Astrocyte (in vitro differentiated cells and primary cell): ENCODE data around the gene NKG7. TPM values are rescaled to one million over a fixed set of nuclear protein-coding genes. Genes with fewer than 3 reads are reported as not detected.

Source experiments
- DNase-seq: peaks from one replicate; pipeline ENCODE4 v3.0.0-alpha.2; 2010; ENCODE audit warnings: low read depth
- FAIRE-seq: peaks from 2 replicates; lab custom pipeline; 2011; peaks lifted over from hg19 to GRCh38; lab: Jason Lieb, UNC
- H2AFZ ChIP-seq: 2 replicates; pipeline ENCODE4 v1.6.0; 2012; ENCODE audit warnings: low read depth, low read length, inconsistent platforms
- H3K27ac ChIP-seq: 2 replicates; pipeline ENCODE4 v1.5.1; 2011; ENCODE audit warnings: low read depth, low read length, inconsistent platforms
- H3K27me3 ChIP-seq: 2 replicates; pipeline ENCODE4 v1.6.0; 2011; ENCODE audit warnings: low read length, inconsistent platforms; ENCODE audit not compliant: insufficient read depth
- H3K36me3 ChIP-seq: 2 replicates; pipeline ENCODE4 v1.5.1; 2011; ENCODE audit warnings: low read length, inconsistent platforms; ENCODE audit not compliant: insufficient read depth
- H3K4me1 ChIP-seq: 2 replicates; pipeline ENCODE4 v1.5.1; 2011; ENCODE audit warnings: low read length, inconsistent platforms; ENCODE audit not compliant: insufficient read depth
- H3K4me2 ChIP-seq: 2 replicates; pipeline ENCODE4 v1.6.0; 2012; ENCODE audit warnings: low read length, inconsistent platforms
- H3K4me3 ChIP-seq: 2 replicates; pipeline ENCODE4 v1.5.1; 2011; ENCODE audit warnings: low read depth, mild to moderate bottlenecking, low read length, inconsistent platforms; ENCODE audit not compliant: insufficient read depth
- H3K79me2 ChIP-seq: 2 replicates; pipeline ENCODE4 v1.6.0; 2012; ENCODE audit warnings: mild to moderate bottlenecking, low read length, inconsistent platforms; ENCODE audit not compliant: insufficient read depth
- H3K9ac ChIP-seq: 2 replicates; pipeline ENCODE4 v1.6.0; 2012; ENCODE audit warnings: mild to moderate bottlenecking, low read length, inconsistent platforms
- H3K9me3 ChIP-seq: 2 replicates; pipeline ENCODE4 v1.5.1; 2012; ENCODE audit warnings: low read depth, mild to moderate bottlenecking, low read length, inconsistent platforms; ENCODE audit not compliant: insufficient read depth
- H4K20me1 ChIP-seq: 2 replicates; pipeline ENCODE4 v1.6.0; 2012; ENCODE audit warnings: low read length, inconsistent platforms; ENCODE audit not compliant: insufficient read depth
- H3K27ac Mint-ChIP-seq: one replicate; pipeline ENCODE4 v1.8.0; 2021; ENCODE audit warnings: mild to moderate bottlenecking, mixed read lengths; ENCODE audit not compliant: unreplicated experiment
- H3K27me3 Mint-ChIP-seq: one replicate; pipeline ENCODE4 v1.8.0; 2021; ENCODE audit warnings: low read depth, mixed read lengths; ENCODE audit not compliant: unreplicated experiment
- H3K36me3 Mint-ChIP-seq: one replicate; pipeline ENCODE4 v1.8.0; 2021; ENCODE audit warnings: low read depth, mixed read lengths; ENCODE audit not compliant: unreplicated experiment
- H3K4me1 Mint-ChIP-seq: one replicate; pipeline ENCODE4 v1.8.0; 2021; ENCODE audit warnings: low read depth, mixed read lengths; ENCODE audit not compliant: unreplicated experiment
- H3K4me3 Mint-ChIP-seq: one replicate; pipeline ENCODE4 v1.8.0; 2021; ENCODE audit warnings: mild to moderate bottlenecking, moderate library complexity, mixed read lengths; ENCODE audit not compliant: unreplicated experiment
- H3K9me3 Mint-ChIP-seq: one replicate; pipeline ENCODE4 v1.8.0; 2021; ENCODE audit warnings: mild to moderate bottlenecking, mixed read lengths; ENCODE audit not compliant: unreplicated experiment
- CTCF ChIP-seq: IDR thresholded peaks from 2 replicates; pipeline ENCODE4 v1.5.1; 2011; ENCODE audit warnings: low read depth, mild to moderate bottlenecking, inconsistent platforms, low read length, moderate library complexity; ENCODE audit not compliant: insufficient read depth
- EZH2 ChIP-seq: IDR thresholded peaks from 2 replicates; pipeline ENCODE4 v1.6.1; 2012; ENCODE audit warnings: mild to moderate bottlenecking, low read length, inconsistent platforms; ENCODE audit not compliant: insufficient read depth
- total RNA-seq: library from RNA; stranded (reverse); gene quantifications from 2 replicates; pipeline ENCODE4 v1.2.1, GENCODE V29; 2021

The NKG7 gene
- total RNA-seq, 1 donor from 2014 or later: not detected

GRCh38 chr19:51323481-51324166 lies 48.8 kb downstream of the NKG7 start:
- H3K9me3 ChIP-seq: peaks cover 2% of the 10 kb centered on the region
- H3K4me1 Mint-ChIP-seq: no peaks in the 10 kb centered on the region
- no peaks in the 10 kb centered on the region for H3K36me3 ChIP-seq
- TF ChIP-seq EZH2: no peak
- no peak for TF ChIP-seq CTCF
- H3K9me3 Mint-ChIP-seq: peaks cover 1% of the 10 kb centered on the region
- no peaks in the 10 kb centered on the region for H3K79me2 ChIP-seq
- H3K4me3 ChIP-seq: no peak overlapping the region
- H3K4me2 ChIP-seq: no peak overlapping the region
- no peak overlapping the region for H3K27ac ChIP-seq
- H3K9ac ChIP-seq: no peak overlapping the region
- H3K27me3 ChIP-seq: no peaks in the 10 kb centered on the region
- FAIRE-seq (no peak), DNase-seq (no peak)
- no peak overlapping the region for H2AFZ ChIP-seq
- no peak overlapping the region for H3K27ac Mint-ChIP-seq
- no peaks in the 10 kb centered on the region for H4K20me1 ChIP-seq
- H3K4me1 ChIP-seq: no peaks in the 10 kb centered on the region
- H3K36me3 Mint-ChIP-seq: peaks cover 5% of the 10 kb centered on the region
- no peak overlapping the region for H3K4me3 Mint-ChIP-seq
- H3K27me3 Mint-ChIP-seq: peaks cover 43% of the 10 kb centered on the region

GRCh38 chr19:51321799-51322198 lies 50.7 kb downstream of the NKG7 start:
- Histone ChIP-seq H3K27me3 (no peaks in the 10 kb centered on the region), H3K9me3 (peaks cover 2% of the 10 kb centered on the region), H3K27ac (no peak overlapping the region), H3K4me3 (no peak overlapping the region), H3K4me2 (no peak overlapping the region), H3K79me2 (no peaks in the 10 kb centered on the region), H3K9ac (no peak overlapping the region), H4K20me1 (no peaks in the 10 kb centered on the region), H3K36me3 (no peaks in the 10 kb centered on the region), H3K4me1 (no peaks in the 10 kb centered on the region), H2AFZ (no peak overlapping the region)
- DNase-seq (no peak), FAIRE-seq (no peak)
- Mint-ChIP-seq H3K36me3 (peaks cover 5% of the 10 kb centered on the region), H3K4me3 (no peak overlapping the region), H3K27ac (no peak overlapping the region), H3K4me1 (no peaks in the 10 kb centered on the region), H3K27me3 (peaks cover 44% of the 10 kb centered on the region), H3K9me3 (no peaks in the 10 kb centered on the region)
- TF ChIP-seq CTCF: no peak
- no peak for TF ChIP-seq EZH2

Other genes with a start within 250 kb of the NKG7 start
- not detected in 2 replicates for gene SIGLEC9, start 247.7 kb downstream of the NKG7 start, total RNA-seq
- gene SIGLEC7, start 230.4 kb downstream of the NKG7 start, total RNA-seq: not detected in 2 replicates
- not detected in 2 replicates for gene CD33, start 147.6 kb downstream of the NKG7 start, total RNA-seq
- gene SIGLECL1, start 121.6 kb downstream of the NKG7 start, total RNA-seq: not detected in 2 replicates
- gene IGLON5, start 61.0 kb downstream of the NKG7 start, total RNA-seq: 5.4 and 6.6 TPM in 2 replicates
- 4.2 and 4.7 TPM in 2 replicates for gene VSIG10L, start 30.5 kb downstream of the NKG7 start, total RNA-seq
- 64.3 and 72.5 TPM in 2 replicates for gene ETFB, start 6.3 kb downstream of the NKG7 start, total RNA-seq
- 0.84 and 1.4 TPM in 2 replicates for gene CLDND2, start 3.7 kb downstream of the NKG7 start, total RNA-seq
- not detected in 2 replicates for gene LIM2, start 15.3 kb upstream of the NKG7 start, total RNA-seq
- not detected in 2 replicates for gene C19orf84, start 17.9 kb upstream of the NKG7 start, total RNA-seq
- gene SIGLEC10, start 45.0 kb upstream of the NKG7 start, total RNA-seq: not detected in 2 replicates
- not detected in 2 replicates for gene SIGLEC8, start 85.8 kb upstream of the NKG7 start, total RNA-seq
- not detected in 2 replicates for gene CEACAM18, start 105.9 kb upstream of the NKG7 start, total RNA-seq
- gene SIGLEC12, start 129.1 kb upstream of the NKG7 start, total RNA-seq: not detected in 2 replicates
- gene SIGLEC6, start 159.0 kb upstream of the NKG7 start, total RNA-seq: not detected in 2 replicates
- 14.3 and 15.1 TPM in 2 replicates for gene ZNF175, start 198.6 kb upstream of the NKG7 start, total RNA-seq